Stimulated activated CD4-positive, alpha-beta T cell treated with anti-CD3 and anti-CD28 coated beads, Interleukin-15, amount 100 ng/mL, for 48 hours (primary cell): Measurements from ENCODE around the gene SNX27.
"Not testable (repeated sequence)": the region's sequence is repeated elsewhere in the genome, so short reads cannot be mapped to it uniquely, and the experiment has no call there.

Experiments used
- DNase-seq, 2 donors: peaks; one replicate each; pipeline ENCODE4 v3.0.0-alpha.2; 2020; ENCODE audit warnings: low read depth in 2 of 2

The SNX27 gene

DNA sequence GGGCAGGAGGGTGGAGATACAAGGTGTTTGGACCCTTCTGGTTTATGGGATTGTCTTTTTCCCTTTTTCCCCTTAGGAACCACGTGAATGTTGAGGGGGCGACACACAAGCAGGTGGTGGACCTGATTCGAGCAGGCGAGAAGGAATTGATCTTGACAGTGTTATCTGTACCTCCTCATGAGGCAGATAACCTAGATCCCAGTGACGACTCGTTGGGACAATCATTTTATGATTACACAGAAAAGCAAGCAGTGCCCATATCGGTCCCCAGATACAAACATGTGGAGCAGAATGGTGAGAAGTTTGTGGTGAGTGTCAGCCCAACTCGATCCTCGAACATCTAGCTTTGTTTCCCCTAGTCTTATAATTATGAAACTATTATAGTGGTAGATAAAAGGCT lies 27.0 kb downstream of the SNX27 start:
- DNase-seq = no peak

DNA sequence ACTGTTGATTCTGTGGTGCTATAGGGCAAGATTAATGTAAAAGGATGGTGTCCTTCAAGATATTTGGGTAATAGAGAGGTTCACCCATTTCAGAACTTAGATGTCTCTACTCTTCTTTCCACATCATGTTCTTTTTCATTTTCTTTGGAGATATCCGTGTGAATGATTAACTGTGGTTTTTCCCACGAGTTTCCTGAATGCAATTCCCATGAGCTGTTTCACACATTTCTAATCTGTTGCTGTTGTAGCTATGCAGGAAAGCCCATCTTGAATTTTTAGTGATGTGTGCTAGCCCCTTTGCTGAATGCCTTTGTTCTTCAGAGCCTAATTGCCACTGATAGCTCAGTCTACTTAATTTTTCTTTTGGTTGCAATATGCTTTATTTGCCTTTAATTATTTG lies 27.6 kb downstream of the SNX27 start:
- no peak for DNase-seq

DNA sequence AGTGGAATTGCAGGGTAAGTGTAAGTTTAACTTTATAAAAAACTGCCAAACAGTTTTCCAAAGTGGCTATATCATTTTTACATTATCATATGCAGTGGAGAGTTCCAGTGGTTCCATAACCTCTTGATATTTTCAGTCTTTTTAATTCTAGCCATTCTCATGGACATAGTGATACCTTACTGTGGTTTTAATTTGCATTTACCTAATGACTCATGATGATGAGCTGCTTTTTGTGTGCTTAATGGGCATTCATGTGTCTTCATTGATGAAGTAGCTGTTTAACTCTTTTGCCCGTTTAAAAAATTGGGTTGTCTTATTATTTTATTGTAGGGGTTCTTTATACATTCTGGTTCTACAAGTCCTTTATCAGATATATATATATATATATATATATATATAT lies 29.4 kb downstream of the SNX27 start:
- DNase-seq = no peak

DNA sequence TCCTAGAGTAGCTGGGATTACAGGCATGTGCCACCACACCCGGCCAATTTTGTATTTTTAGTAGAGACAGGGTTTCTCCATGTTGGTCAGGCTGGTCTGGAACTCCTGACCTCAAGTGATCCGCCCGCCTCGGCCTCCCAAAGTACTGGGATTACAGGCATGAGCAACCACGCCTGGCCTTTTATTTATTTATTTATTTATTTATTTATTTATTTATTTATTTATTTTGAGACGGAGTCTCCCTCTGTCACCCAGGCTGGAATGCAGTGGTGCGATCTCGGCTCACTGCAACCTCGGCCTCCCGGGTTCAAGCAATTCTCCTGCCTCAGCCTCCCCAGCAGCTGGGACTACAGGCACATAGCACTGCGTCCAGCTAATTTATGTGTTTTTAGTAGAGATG lies 31.2 kb downstream of the SNX27 start:
- not testable (repeated sequence) for DNase-seq

DNA sequence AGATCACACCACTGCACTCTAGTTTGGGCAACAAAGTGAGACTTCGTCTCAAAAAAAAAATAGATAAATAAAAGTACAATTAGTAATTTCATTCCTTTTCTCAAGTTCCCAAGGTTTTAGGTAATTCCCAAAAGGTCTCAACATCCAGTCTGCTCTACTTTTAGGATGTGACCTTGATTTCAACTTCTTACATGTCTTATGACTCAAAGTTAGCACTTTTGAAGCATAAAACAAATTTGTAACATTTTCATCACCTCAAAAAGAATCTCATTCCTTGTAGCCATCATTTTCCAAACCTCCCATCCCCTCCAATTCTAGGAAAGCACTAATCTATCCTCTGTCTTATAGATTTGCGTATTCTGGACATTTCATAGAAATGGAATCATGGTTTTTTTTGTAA lies 32.2 kb downstream of the SNX27 start:
- DNase-seq = no peak

DNA sequence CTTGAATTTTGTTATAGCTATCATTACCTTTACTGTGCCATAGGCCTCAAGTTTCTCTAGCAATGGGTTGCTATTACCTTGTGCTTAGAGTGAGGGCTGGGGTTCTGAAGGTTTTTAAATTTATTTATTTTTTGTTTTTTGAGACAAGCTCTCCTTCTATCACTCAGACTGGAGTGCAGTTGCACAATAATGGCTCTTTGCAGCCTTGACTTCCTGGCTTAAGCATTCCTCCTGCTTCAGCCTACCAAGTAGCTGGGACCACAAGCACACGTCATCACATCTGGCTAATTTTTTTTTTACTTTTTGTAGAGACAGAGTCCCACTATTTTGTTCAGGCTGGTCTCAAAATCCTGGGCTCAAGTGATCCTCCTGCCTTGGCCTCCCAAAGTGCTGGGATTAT lies 41.5 kb downstream of the SNX27 start:
- no peak for DNase-seq

DNA sequence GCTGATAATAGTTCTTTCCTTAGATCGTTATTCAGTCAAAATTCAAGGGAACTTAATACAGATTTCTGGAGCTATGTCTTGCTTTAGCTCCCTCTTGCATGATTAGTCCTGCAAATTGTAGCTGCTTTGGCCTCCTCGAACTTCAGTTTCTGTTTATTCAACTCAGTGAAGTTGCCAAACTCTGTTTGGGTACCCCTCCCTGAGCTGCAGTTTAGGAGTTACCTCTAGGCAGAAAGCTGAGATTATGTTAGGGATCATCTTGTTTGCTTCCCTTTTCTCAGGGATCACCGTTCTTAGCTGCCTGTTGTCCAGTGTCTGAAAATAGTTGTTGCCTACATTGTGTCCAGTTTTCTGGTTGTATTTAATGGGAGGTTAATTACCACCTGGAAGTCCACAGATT lies 43.5 kb downstream of the SNX27 start:
- no peak for DNase-seq

DNA sequence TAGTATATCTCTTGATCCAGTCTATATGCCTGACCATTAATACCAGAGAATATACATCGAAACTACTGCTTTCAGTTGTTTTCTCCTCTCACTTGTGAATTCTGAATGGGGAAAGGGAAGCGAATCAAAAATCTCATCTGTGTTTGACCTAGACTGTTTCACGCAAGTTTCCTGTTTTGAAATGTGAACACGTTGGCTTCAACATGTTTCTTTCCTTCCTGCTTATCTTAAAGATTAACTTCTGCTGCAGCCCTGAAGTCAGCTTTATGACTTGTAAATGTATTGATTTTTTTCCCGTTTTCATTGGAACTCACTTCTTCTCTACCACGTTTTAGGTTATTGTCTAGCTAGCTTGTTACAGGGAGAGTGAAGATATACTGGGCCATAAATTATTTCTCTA lies 49.9 kb downstream of the SNX27 start:
- no peak for DNase-seq

DNA sequence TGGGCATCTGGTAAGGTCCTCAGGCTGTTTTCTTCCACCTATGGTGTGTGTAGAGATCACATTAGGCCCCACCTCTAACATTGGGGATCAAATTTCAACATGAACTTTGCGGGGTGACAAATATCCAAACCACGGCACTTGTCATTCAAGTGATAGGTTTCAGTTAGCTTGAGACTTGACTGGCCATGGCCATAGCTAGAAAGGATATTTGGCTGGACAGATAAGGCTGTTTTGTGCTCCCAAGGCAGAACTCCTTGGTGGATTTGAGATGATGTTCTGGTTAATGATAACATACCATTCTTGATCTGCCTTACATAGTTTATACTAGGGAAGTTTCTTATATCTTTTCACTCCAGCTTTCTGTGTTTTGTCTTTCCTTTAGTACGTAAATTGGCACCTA lies 56.2 kb downstream of the SNX27 start:
- DNase-seq = no peak

DNA sequence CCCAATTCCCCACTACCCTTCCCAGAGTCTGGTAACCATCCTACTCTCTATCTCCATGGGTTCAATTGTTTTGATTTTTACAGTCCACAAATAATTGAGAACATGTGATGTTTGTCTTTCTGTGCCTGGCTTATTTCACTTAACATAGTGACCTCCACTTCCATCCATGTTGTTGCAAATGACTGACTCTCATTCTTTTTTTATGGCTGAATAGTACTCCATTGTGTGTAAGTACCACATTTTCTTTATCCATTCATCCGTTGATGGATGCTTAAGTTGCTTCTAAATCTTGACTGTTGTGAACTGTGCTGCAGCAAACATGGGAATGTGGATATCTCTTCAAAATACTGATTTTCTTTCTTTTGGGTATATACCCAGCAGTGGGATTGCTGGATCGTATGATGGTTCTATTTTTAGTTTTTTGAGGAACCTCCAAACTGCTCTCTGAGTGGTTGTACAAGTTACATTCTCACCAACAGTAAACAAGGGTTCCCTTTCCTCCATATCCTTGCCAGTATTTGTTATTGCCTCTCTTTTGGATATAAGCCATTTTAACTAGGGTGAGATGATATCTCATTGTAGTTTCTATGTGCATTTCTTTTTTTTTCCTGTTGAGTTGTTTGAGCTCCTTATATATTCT lies 58.3 kb downstream of the SNX27 start:
- not testable (repeated sequence) for DNase-seq

DNA sequence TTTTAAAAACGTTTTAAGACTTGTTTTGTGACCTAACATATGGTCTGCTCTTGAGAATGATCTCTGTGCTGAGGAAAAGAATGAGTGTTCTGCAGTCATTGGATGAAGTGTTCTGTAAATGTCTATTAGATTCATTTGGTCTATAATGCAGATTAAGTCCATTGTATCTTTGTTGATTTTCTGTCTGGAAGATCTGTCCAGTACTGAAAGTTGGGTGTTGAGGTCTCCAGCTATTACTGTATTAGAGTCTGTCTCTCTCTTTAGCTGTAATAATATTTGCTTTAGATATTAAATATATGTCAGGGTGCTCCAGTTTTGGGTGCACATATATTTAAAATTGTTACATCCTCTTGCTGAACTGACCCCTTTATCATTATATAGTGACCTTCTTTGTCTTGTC lies 61.6 kb downstream of the SNX27 start:
- DNase-seq = no peak

DNA sequence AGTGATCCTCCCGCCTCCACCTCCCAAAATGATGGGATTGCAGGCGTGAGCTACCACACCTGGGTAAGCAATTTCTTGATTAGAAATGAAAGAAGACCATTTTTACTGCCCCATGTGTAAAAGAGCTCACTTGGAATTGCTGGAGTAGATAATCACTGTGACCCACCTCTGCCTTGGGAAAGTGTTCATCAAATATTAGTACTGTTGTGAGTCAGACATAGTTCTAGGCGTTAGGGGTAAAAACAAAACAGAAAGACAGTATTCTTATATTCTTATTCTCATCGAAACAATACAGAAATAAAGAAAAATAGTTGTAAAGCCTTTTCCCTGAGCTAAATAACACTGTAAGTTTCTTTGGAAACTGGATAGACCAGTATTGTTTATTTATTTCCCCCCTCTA lies 68.5 kb downstream of the SNX27 start:
- DNase-seq = no peak

DNA sequence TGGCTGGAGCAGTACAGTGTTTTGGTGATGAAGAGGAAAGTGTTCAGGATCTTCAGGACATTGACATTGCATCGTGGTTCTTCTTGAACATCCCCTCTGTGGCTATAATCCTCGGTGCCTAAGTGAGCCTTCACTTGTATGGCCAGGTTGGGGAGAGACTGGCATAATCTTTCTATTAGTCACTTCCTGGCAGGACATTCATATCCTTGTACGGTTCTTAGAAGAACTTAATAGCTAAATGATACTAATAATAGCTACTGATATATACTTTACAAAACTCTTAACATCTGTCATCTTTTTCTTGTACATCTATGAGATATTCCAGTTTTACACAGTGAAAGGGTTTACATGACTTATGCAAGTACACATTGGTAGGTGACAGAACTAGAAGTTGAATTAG lies 69.0 kb downstream of the SNX27 start:
- no peak for DNase-seq

DNA sequence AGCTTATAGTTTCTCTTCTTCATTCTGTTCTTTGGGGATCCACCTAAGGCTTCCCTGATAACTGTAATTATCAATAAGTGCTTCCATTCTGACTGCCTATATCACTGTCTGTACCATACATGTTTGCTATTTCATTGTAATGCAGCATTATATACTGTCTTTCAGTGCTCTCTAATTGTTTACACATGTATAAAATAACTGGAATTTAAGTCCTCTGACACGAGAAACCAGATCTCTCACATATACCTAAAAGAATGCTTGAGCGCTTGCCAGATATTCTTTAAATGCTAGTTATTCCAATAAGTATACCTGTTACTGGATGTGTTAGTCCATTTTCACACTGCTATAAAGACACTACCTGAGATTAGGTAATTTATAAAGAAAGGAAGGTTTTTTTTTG lies 70.1 kb downstream of the SNX27 start:
- DNase-seq = no peak

DNA sequence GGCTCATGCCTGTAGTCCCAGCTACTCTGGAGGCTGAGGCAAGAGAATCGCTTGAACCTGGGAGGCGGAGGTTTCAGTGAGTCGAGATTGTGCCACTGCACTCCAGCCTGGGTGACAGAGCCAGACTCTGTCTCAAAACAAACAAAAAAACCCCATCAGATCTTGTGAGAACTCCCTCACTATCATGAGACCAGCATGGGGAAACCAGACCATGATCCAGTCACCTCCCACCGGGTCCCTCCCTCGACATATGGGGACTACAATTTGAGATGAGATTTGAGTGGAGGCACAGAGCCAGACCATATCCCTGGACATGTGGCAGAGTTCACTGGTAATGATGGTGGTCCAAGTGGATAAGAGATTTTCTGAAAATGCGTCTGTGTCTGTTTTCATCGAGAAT lies 71.1 kb downstream of the SNX27 start:
- not testable (repeated sequence) for DNase-seq

DNA sequence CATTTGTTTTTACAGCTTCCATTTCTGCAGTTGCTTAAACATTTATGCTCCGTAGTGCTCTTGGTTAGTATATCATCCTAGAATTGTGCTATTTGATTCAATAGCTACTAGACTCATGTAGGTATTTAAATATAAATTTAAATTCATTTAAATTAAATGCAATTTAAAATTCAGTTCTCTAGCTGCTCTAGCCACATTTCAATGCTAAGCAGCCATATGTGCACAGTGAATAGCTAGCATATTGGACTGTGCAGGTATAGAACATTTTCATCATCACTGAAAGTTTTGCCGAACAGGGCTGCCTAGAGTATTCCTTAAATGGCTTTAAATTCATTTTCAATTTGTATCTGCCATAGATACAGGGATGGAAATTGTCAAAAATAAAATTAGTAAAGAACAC lies 72.3 kb downstream of the SNX27 start:
- no peak for DNase-seq

DNA sequence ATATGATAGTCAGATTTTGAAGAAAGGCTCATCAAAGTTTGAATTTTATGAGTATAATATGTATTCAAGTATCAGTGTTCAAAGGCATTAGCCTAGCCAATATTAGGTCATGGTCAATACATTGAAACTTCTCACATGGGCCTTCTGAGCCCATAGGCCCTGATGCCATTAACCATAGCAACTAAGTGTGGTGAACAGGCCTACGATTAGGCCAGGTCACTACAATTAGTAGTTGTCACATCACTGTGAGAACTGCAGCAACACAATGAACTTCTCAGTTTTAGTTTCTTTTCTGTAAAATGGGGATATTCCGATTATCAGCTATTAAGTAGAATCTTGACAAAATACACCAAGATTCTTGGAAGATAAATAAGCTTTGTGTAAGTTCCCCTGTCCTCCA lies 74.7 kb downstream of the SNX27 start:
- no peak for DNase-seq

DNA sequence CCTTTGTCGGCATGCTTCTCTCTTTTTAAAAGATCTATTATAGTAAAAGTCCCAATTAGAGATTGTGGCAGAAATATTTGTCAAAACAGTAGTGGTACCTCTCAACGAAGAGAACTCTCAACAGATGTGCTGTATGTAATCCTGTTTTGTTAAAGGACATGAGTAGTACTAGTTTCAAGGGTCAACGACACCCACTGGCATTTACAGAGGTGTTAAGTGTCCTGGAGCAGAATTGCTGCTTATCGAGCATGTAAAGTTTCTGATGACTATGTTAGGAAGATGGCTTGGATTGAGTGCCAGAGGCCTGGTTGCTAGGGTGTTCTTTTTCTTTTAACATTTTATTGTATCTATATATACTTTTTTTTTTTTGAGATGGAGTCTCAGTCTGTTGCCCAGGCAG lies 77.6 kb downstream of the SNX27 start:
- DNase-seq = no peak

DNA sequence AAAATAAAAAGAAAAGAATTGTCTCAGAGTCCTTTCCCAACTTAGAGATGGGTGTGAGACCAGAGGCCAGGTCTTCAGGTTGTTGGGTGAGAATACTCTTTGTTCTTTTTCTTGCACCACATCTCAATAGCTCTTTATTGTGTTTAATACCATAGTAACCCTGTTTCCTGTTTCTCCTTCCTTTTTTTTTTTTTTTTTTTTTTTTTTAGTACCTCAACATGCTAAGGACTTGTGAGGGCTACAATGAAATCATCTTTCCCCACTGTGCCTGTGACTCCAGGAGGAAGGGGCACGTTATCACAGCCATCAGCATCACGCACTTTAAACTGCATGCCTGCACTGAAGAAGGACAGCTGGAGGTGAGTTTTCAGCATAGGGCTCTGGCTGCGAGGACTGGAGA lies 80.4 kb downstream of the SNX27 start:
- no peak for DNase-seq

DNA sequence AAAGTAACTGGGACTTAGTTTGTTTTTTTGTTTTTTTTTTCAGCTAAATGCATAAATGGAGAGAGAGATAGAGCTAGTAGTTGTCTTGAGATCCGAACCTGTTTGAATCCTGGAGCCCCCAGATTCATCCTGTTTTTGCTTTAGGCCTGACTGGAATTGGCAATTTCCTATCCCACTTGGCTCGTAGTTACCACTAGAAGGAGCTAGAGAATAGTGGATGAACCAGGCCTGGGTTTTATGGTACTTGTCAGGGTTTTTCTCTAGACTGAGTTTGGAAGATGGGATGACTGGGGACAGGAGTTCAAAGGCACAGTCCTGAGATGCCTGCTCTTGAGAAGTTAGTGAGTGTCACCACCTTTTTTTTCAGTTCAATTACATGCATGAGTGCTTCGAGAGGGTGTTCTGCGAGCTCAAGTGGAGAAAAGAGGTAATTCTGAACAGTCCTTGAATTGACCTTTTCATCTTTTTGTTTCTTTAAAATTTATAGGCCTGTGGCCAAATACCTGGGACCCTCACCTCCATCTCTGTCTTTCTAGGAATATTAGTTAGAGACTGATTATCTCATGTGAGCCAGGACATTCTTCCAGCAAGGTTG lies 81.3 kb downstream of the SNX27 start:
- no peak for DNase-seq

DNA sequence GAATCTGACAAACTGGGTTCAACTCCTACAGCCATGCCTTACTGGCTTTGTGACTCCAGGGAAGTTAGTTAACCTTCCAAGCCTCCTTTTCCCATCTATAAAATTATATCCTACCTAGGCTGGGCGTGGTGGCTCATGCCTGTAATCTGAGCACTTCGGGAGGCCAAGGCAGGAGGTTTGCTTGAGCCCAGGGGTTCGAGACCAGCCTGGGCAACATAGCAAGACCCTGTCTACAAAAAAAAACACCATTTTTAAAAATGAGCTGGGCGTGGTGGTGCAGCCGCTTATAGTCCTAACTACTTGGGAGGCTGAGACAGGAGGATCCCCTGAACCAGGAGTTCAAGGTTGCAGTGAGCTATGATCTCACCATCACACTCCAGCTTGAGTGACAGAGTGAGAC lies 89.7 kb downstream of the SNX27 start:
- DNase-seq = no peak

DNA sequence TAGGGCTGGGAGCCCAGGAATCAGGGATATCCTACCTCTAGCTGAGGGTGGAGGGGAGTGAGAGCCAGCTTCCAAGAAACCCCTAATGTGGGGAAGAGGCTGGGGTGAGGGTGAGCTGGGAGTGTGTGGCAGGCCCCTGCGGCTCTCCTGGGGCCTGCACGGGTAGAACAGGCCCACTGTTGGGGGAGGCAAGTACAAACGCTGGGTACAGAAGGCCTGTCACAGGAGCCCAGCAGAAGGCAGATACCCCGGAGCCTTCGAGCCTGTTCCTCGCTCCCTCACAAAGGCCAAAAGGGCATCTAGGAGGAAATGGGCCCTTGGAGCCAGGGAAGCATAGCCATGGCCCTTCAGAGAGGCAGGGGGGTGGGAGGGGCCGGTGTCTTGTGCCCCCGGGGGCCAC lies 91.1 kb downstream of the SNX27 start:
- no peak for DNase-seq

DNA sequence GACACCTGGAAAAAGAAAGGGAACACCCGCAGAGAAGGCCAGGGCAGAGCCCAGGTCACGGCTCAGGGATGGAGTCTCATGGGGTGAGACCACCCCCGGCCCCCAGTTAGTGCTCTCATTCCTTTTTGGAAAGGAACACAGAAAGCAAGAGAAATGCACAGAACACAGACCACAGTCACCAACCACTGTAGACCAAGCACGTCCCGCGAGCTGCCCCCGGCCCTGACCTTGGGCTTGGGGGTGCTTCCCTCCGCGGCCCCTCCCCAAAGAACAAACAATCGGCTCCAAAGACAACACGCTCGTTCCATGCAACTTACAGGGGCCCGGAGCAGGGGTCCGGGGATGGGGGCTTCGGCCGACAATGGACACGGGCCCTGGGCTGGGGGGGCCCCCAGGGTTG lies 92.0 kb downstream of the SNX27 start:
- DNase-seq = no peak

DNA sequence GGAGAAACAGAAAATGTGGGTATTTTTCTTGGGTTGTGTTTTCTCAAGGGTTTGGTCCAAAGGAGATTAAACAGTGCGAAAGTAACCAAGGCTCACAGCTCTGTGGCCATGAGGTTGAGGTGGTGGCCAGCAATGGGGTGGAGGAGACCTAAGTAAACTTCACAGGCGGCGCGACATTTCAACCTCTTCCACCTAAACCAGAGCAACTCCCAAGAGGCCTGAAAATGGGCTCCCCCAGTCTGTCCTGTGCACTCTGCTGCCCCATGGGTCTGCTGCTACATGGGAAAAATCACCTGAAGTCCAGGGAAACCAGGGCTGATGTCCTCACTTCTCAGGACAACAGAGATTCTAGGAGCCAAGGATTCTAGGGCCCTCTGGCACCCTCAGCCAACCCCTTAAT lies 92.4 kb downstream of the SNX27 start:
- no peak for DNase-seq
